ENCODE data around the gene RMRP. TPM values are rescaled to one million over a fixed set of nuclear protein-coding genes. Genes with fewer than 3 reads are reported as not detected.

Gene RMRP
- total and polyA plus RNA-seq, 9 of the 15 experiments (the other 6 are each of a cell fraction or from before 2014, with no cell fraction given) = 75.7 to 89,974 (median 13,378) TPM; not detected in 3

DNA sequence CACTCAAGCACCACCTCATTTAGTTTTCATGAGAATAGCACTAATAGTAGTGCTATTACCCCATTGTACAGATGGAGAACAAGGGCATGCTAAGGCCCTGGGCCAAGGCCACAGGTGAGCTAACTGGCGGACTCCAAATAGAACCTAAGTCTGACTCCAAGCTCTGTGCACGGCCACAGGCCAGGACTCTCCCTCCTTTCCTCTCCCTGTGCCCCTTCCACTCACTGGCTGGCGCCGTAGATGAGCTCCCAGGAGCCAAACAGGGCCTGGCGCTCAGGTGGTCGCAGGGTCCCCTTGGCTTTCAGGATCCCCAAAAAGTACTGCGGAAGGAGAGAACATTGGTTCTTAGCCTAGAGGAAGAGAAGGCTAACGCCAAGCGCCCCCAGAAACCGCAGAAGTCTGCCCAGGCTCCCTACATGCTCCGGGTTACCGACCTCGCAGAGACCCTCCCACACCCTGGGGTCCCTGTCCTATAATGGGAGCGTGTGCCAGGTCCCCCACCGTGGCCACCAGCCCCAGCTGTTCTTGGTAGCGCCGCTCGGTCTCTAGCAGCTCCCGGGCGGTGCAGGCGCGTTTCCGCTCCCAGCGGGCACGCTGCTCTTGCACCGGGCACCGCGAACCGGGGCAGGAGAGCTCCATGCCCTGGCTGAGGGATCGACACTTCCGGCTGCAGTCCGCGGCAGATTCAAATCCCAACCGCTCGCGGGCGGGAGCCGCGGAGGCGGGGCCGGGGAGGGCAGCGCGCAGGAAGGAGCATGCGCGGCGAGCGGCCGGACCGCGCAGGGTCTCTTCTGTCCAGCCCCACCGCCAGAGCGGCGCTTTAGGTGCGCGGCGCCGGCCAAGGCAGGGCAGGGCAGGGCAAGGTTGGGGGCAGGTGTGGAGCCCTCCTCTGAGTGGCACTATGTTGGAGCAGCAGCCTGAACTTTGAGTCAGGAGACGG lies 7.0 kb upstream of the RMRP start, which contains the start of gene ARHGEF39 (continued):
- TF ChIP-seq ARID4B (CRISPR knock-in tag; IDR thresholded peaks at IDR 0.05) = peak; percentile 77; the same call in 1 of the 2 replicates
- TF ChIP-seq ZBTB12 (CRISPR knock-in tag; IDR thresholded peaks at IDR 0.05) = no peak
- no peak for TF ChIP-seq USF2 (CRISPR knock-in tag; IDR thresholded peaks at IDR 0.05)
- TF ChIP-seq ZFPM2 (CRISPR knock-in tag; IDR thresholded peaks at IDR 0.05) = no peak
- no peak for TF ChIP-seq ZNF384 (IDR thresholded peaks at IDR 0.05; ENCODE audit: low read depth, low read length)
- no peak for TF ChIP-seq NR2C1 (IDR thresholded peaks at IDR 0.05)
- no peak for TF ChIP-seq NR2C1 (tag; IDR thresholded peaks at IDR 0.05)
- no peak for TF ChIP-seq SMARCE1 (IDR thresholded peaks at IDR 0.05)
- no peak for TF ChIP-seq ZNF316 (IDR thresholded peaks at IDR 0.05)
- no peak for TF ChIP-seq NFYB (IDR thresholded peaks at IDR 0.05; ENCODE audit: extremely low read depth, insufficient read length)
- no peak for TF ChIP-seq BDP1 (IDR thresholded peaks at IDR 0.05; ENCODE audit: insufficient read depth, insufficient read length)
- TF ChIP-seq, protein P1, sequence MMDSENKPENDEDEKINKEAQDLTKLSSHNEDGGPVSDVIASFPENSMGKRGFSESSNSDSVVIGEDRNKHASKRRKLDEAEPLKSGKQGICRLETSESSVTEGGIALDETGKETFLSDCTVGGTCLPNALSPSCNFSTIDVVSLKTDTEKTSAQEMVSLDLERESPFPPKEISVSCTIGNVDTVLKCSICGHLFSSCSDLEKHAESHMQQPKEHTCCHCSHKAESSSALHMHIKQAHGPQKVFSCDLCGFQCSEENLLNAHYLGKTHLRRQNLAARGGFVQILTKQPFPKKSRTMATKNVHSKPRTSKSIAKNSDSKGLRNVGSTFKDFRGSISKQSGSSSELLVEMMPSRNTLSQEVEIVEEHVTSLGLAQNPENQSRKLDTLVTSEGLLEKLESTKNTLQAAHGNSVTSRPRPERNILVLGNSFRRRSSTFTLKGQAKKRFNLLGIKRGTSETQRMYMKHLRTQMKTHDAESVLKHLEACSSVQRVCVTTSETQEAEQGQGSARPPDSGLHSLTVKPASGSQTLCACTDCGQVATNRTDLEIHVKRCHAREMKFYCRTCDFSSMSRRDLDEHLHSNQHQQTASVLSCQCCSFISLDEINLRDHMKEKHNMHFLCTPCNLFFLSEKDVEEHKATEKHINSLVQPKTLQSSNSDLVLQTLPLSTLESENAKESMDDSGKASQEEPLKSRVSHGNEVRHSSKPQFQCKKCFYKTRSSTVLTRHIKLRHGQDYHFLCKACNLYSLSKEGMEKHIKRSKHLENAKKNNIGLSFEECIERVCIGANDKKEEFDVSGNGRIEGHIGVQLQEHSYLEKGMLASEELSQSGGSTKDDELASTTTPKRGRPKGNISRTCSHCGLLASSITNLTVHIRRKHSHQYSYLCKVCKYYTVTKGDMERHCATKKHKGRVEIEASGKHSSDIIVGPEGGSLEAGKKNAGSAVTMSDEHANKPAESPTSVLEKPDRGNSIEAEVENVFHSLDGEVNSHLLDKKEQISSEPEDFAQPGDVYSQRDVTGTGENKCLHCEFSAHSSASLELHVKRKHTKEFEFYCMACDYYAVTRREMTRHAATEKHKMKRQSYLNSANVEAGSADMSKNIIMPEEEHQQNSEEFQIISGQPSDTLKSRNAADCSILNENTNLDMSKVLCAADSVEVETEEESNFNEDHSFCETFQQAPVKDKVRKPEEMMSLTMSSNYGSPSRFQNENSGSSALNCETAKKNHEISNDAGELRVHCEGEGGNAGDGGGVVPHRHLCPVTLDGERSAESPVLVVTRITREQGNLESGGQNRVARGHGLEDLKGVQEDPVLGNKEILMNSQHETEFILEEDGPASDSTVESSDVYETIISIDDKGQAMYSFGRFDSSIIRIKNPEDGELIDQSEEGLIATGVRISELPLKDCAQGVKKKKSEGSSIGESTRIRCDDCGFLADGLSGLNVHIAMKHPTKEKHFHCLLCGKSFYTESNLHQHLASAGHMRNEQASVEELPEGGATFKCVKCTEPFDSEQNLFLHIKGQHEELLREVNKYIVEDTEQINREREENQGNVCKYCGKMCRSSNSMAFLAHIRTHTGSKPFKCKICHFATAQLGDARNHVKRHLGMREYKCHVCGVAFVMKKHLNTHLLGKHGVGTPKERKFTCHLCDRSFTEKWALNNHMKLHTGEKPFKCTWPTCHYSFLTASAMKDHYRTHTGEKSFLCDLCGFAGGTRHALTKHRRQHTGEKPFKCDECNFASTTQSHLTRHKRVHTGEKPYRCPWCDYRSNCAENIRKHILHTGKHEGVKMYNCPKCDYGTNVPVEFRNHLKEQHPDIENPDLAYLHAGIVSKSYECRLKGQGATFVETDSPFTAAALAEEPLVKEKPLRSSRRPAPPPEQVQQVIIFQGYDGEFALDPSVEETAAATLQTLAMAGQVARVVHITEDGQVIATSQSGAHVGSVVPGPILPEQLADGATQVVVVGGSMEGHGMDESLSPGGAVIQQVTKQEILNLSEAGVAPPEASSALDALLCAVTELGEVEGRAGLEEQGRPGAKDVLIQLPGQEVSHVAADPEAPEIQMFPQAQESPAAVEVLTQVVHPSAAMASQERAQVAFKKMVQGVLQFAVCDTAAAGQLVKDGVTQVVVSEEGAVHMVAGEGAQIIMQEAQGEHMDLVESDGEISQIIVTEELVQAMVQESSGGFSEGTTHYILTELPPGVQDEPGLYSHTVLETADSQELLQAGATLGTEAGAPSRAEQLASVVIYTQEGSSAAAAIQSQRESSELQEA (IDR thresholded peaks at IDR 0.05; ENCODE audit: low read depth) = no peak
- TF ChIP-seq ATF7 (IDR thresholded peaks at IDR 0.05) = peak; percentile 49; the same call in 1 of the 2 replicates
